Measurements from ENCODE around the gene PLK2.

Gene PLK2

GRCh38 chr5:58460732-58461286 is 923 bp upstream of the PLK2 start:
- Mint-ChIP-seq H3K4me3 (peak overlapping the region; percentile 63 to 95 (median 71)), H3K9me3 (no peaks in the 10 kb centered on the region), H3K27ac (peak overlapping the region; percentile 37 to 96 (median 37)), H3K4me1 (peaks cover 29% of the 10 kb centered on the region), H3K36me3 (ENCODE audit: low read depth) (peaks cover 27% of the 10 kb centered on the region), H3K27me3 (ENCODE audit: low read depth) (no peaks in the 10 kb centered on the region)
- TF ChIP-seq, protein P1, sequence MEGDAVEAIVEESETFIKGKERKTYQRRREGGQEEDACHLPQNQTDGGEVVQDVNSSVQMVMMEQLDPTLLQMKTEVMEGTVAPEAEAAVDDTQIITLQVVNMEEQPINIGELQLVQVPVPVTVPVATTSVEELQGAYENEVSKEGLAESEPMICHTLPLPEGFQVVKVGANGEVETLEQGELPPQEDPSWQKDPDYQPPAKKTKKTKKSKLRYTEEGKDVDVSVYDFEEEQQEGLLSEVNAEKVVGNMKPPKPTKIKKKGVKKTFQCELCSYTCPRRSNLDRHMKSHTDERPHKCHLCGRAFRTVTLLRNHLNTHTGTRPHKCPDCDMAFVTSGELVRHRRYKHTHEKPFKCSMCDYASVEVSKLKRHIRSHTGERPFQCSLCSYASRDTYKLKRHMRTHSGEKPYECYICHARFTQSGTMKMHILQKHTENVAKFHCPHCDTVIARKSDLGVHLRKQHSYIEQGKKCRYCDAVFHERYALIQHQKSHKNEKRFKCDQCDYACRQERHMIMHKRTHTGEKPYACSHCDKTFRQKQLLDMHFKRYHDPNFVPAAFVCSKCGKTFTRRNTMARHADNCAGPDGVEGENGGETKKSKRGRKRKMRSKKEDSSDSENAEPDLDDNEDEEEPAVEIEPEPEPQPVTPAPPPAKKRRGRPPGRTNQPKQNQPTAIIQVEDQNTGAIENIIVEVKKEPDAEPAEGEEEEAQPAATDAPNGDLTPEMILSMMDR (IDR thresholded peaks at IDR 0.05; ENCODE audit: unreplicated experiment in 3 of 3): peak; percentile 80 to 84 (median 81)

DNA sequence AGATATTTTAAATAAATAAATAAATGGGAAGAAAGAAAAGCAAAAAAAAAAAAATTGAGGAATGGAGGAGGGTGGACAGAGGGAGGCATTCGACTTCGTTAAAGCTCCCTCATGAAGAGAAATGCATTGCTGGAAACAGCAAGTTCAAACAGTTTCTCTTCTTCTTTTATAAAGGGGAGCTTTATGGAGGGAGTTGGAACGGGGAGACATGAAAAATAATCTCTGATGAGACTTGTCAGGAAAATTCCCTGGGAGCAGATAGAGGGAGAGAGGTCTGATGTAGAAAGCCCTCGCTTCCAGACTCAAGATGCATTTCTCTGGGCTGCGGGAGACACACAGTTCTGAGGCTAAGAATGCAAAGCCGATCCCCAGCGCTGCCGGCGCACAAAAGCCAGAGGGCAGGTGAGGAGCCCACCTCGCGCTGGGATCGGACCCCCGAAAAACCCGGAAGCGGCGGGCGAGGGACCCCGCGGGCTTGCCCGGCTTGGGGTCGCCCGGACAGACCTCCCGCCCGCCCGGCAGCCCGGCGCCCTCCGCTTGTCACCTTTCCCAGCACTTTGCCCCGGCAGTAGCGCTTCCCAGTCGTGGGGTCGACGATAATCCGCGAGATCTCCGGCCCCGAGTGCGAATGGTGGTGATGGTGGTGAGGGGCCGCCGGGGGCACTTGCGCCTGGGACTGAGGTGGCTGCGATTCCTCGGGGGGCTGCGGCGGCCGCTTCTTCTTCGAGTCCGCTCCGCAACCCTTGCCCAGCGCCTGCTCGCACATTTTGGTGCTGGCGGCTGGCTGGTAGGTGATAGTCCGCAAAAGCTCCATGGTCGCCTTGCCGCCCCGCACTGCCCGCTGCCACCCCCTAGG is 512 bp downstream of the PLK2 start:
- Mint-ChIP-seq H3K27me3 (ENCODE audit: low read depth) (no peaks in the 10 kb centered on the region), H3K27ac (peak overlapping the region; percentile 71 to 96 (median 96)), H3K4me3 (peak overlapping the region; percentile 95 to 99 (median 98)), H3K36me3 (ENCODE audit: low read depth) (peaks cover 41% of the 10 kb centered on the region), H3K9me3 (no peaks in the 10 kb centered on the region), H3K4me1 (peaks cover 41% of the 10 kb centered on the region)
- TF ChIP-seq, protein P1 (IDR thresholded peaks at IDR 0.05; ENCODE audit: unreplicated experiment in 3 of 3): no peak

GRCh38 chr5:58458743-58459145 is 1.1 kb downstream of the PLK2 start:
- TF ChIP-seq, protein P1 (IDR thresholded peaks at IDR 0.05; ENCODE audit: unreplicated experiment in 3 of 3): no peak
- Mint-ChIP-seq H3K4me3 (peak overlapping the region; percentile 95 to 99 (median 98)), H3K27me3 (ENCODE audit: low read depth) (no peaks in the 10 kb centered on the region), H3K36me3 (ENCODE audit: low read depth) (peaks cover 48% of the 10 kb centered on the region), H3K9me3 (no peaks in the 10 kb centered on the region), H3K4me1 (peaks cover 45% of the 10 kb centered on the region), H3K27ac (peak overlapping the region; percentile 71 to 96 (median 96))

DNA sequence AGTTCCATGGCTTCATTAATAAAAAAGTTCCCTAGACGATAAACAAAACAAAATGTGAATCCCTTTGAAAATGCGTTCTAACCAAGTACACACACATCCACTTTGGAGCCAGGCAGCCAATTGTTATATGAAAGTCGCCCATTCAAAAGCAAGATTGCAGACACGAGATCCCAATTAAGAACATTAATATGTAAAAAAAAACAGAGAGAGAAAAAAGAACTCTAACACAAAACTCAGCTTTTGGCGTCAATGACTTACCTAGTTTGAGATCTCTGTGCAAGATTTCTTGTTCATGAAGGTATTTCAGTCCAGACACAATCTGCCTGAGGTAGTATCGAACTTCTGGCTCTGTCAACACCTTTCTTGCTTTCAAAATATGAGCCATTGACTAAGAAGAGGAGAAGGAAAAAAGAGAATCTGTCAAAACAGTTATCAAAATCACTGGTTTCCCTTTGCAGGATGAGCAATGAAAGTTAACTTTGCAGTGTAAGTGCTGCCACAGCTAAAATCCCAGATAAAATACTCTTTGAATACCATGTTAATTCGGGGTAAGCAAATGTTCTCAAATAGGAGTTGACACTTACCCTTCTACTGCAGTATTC is 1.6 kb downstream of the PLK2 start:
- Mint-ChIP-seq H3K27ac (peak overlapping the region; percentile 71 to 96 (median 96)), H3K4me3 (peak overlapping the region; percentile 95 to 99 (median 98)), H3K9me3 (no peaks in the 10 kb centered on the region), H3K27me3 (ENCODE audit: low read depth) (no peaks in the 10 kb centered on the region), H3K4me1 (peaks cover 45% of the 10 kb centered on the region), H3K36me3 (ENCODE audit: low read depth) (peaks cover 53% of the 10 kb centered on the region)
- TF ChIP-seq, protein P1 (IDR thresholded peaks at IDR 0.05; ENCODE audit: unreplicated experiment in 3 of 3): no peak

DNA sequence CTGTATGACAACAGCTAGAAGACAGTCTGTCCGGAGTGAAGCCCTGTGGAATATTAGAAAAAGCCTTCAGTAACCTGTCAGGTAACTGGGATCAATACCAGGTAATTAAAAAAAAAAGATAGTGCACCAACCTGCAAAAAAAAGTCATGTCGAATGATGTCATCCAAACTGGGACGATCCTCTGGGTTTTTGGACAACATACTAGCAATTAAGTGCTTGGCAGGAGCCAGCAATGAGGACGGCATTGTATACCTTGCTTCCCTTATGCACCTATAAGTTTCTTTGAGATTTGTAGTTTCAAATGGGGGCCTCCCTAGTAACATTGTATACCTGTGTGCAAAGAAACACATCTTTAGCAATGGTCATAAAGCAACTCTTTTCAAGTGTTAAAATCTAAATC is 2.8 kb downstream of the PLK2 start:
- peak overlapping the region; percentile 15 to 71 (median 42) for H3K27ac Mint-ChIP-seq
- H3K9me3 Mint-ChIP-seq: no peaks in the 10 kb centered on the region
- H3K36me3 Mint-ChIP-seq (ENCODE audit: low read depth): peaks cover 65% of the 10 kb centered on the region
- peaks cover 43% of the 10 kb centered on the region for H3K4me1 Mint-ChIP-seq
- TF ChIP-seq, protein P1 (IDR thresholded peaks at IDR 0.05; ENCODE audit: unreplicated experiment in 3 of 3): no peak
- H3K4me3 Mint-ChIP-seq: peak overlapping the region; percentile 95 to 99 (median 98)
- H3K27me3 Mint-ChIP-seq (ENCODE audit: low read depth): no peaks in the 10 kb centered on the region
